ENCODE results near the gene SPRY4.
"Not testable (repeated sequence)": the region's sequence is repeated elsewhere in the genome, so short reads cannot be mapped to it uniquely, and the experiment has no call there.

Gene SPRY4

GRCh38 chr5:142324871-142325724 is at the start of gene SPRY4:
Gene SPRY4 (minus strand): TSS chr5:142325021. CDS start chr5:142315108, 9,913 bp downstream.
- peak; percentile 93 for DNase-seq (ENCODE audit: insufficient read length, low spot score)
- FAIRE-seq: peak; percentile 90

GRCh38 chr5:142368529-142368928 is 43.7 kb upstream of the SPRY4 start:
- DNase-seq (ENCODE audit: insufficient read length, low spot score) (no peak), FAIRE-seq (no peak)

GRCh38 chr5:142366007-142366406 is 41.2 kb upstream of the SPRY4 start:
- no peak for FAIRE-seq
- DNase-seq (ENCODE audit: insufficient read length, low spot score): no peak

- DNase-seq (ENCODE audit: insufficient read length, low spot score): no peak
- no peak for FAIRE-seq
Measured at GRCh38 chr5:142364251-142365145, 39.7 kb upstream of the SPRY4 start.

GRCh38 chr5:142363619-142363963 is 38.8 kb upstream of the SPRY4 start:
- no peak for FAIRE-seq
- DNase-seq (ENCODE audit: insufficient read length, low spot score): no peak

GRCh38 chr5:142362193-142362592 is 37.4 kb upstream of the SPRY4 start:
- not testable (repeated sequence) for FAIRE-seq; DNase-seq (ENCODE audit: insufficient read length, low spot score)

- DNase-seq (ENCODE audit: insufficient read length, low spot score): peak; percentile 43
- FAIRE-seq: peak; percentile 78
Measured at GRCh38 chr5:142360607-142361120, 35.8 kb upstream of the SPRY4 start.

- DNase-seq (ENCODE audit: insufficient read length, low spot score): no peak
- FAIRE-seq: no peak
Measured at GRCh38 chr5:142360051-142360498, 35.3 kb upstream of the SPRY4 start.

- no peak for DNase-seq (ENCODE audit: insufficient read length, low spot score)
- no peak for FAIRE-seq
Measured at GRCh38 chr5:142358648-142359047, 33.8 kb upstream of the SPRY4 start.

GRCh38 chr5:142358121-142358520 is 33.3 kb upstream of the SPRY4 start:
- DNase-seq (ENCODE audit: insufficient read length, low spot score) (no peak), FAIRE-seq (no peak)

- FAIRE-seq: no peak
- no peak for DNase-seq (ENCODE audit: insufficient read length, low spot score)
Measured at GRCh38 chr5:142357469-142358090, 32.8 kb upstream of the SPRY4 start.

GRCh38 chr5:142356716-142357468 is 32.1 kb upstream of the SPRY4 start:
- DNase-seq (ENCODE audit: insufficient read length, low spot score) (peak; percentile 83), FAIRE-seq (no peak)

GRCh38 chr5:142356349-142356715 is 31.5 kb upstream of the SPRY4 start:
- FAIRE-seq (no peak), DNase-seq (ENCODE audit: insufficient read length, low spot score) (no peak)

- FAIRE-seq (no peak), DNase-seq (ENCODE audit: insufficient read length, low spot score) (no peak)
Measured at GRCh38 chr5:142353071-142353472, 28.3 kb upstream of the SPRY4 start.

GRCh38 chr5:142350021-142350420 is 25.2 kb upstream of the SPRY4 start:
- DNase-seq (ENCODE audit: insufficient read length, low spot score) (no peak), FAIRE-seq (no peak)

GRCh38 chr5:142346706-142347105 is 21.9 kb upstream of the SPRY4 start:
- no peak for FAIRE-seq

GRCh38 chr5:142344915-142345314 is 20.1 kb upstream of the SPRY4 start:
- DNase-seq (ENCODE audit: insufficient read length, low spot score); FAIRE-seq: not testable (repeated sequence)

More at GRCh38 chr5:142346706-142347105, 21.9 kb upstream of the SPRY4 start:
- no peak for DNase-seq (ENCODE audit: insufficient read length, low spot score)

GRCh38 chr5:142343531-142343930 is 18.7 kb upstream of the SPRY4 start:
- DNase-seq (ENCODE audit: insufficient read length, low spot score) (no peak), FAIRE-seq (no peak)

GRCh38 chr5:142342128-142342981 is 17.5 kb upstream of the SPRY4 start:
- no peak for DNase-seq (ENCODE audit: insufficient read length, low spot score)
- FAIRE-seq: no peak
